ENCODE results near the gene PAOX. TPM values are rescaled to one million over a fixed set of nuclear protein-coding genes. Genes with fewer than 3 reads are reported as not detected.

Gene PAOX
- total RNA-seq, 1 donor from 2014 or later = 10.1 TPM

- DNase-seq = no peak
Measured at GRCh38 chr10:133440633-133441285, 61.7 kb downstream of the PAOX start.

Small RNAs within 50 kb of the gene (small RNA-seq; reads per million reads assigned to genes)
- gene AL360181.4 = not detected
- not detected for gene BANF1P2
- gene MIR3944 = not detected

Other genes starting within 250 kb of the PAOX start
- 5.9 TPM for gene KNDC1, start 219.0 kb upstream of the PAOX start, total RNA-seq
- not detected for gene UTF1, start 149.0 kb upstream of the PAOX start, total RNA-seq
- not detected for gene VENTX, start 141.4 kb upstream of the PAOX start, total RNA-seq
- gene ADAM8, start 102.4 kb upstream of the PAOX start, total RNA-seq = 1.7 TPM
- gene TUBGCP2, start 70.4 kb upstream of the PAOX start, total RNA-seq = 42.4 TPM
- gene ZNF511, start 70.3 kb upstream of the PAOX start, total RNA-seq = 7.5 TPM
- 4.7 TPM for gene CALY, start 42.4 kb upstream of the PAOX start, total RNA-seq
- gene PRAP1, start 31.9 kb upstream of the PAOX start, total RNA-seq = not detected
- 6.9 TPM for gene FUOM, start 21.2 kb upstream of the PAOX start, total RNA-seq
- 28.2 TPM for gene ECHS1, start 5.9 kb upstream of the PAOX start, total RNA-seq
- 14.8 TPM for gene MTG1, start 14.9 kb downstream of the PAOX start, total RNA-seq
- 6.1 TPM for gene SPRN, start 45.4 kb downstream of the PAOX start, total RNA-seq
- gene SCART1, start 74.7 kb downstream of the PAOX start, total RNA-seq = 0.47 TPM
- gene CYP2E1, start 148.1 kb downstream of the PAOX start, total RNA-seq = 10.5 TPM
- 0.94 TPM for gene SYCE1, start 186.3 kb downstream of the PAOX start, total RNA-seq
- not detected for gene FRG2B, start 247.5 kb downstream of the PAOX start, total RNA-seq